ENCODE results near the gene ZFYVE9. TPM values are rescaled to one million over a fixed set of nuclear protein-coding genes. Genes with fewer than 3 reads are reported as not detected.

ZFYVE9 gene
- total and polyA plus RNA-seq, 2 of the 4 experiments (the other 2 are of a cell fraction), result 8.3 to 28.7 TPM

GRCh38 chr1:52153010-52153409, 11.1 kb downstream of the ZFYVE9 start:
- Histone ChIP-seq H3K18ac (ENCODE audit: low read depth, low read length) (no peak overlapping the region), H2BK5ac (ENCODE audit: low read depth, low read length, poor library complexity, severe bottlenecking) (no peak overlapping the region), H3K79me1 (ENCODE audit: low read depth in 1 of 2, low read length in 2 of 2) (peaks cover 35 to 65% of the 10 kb centered on the region in 2 experiments), H2AK9ac (replicated peaks; ENCODE audit: low read depth, low read length, poor library complexity) (no peak overlapping the region), H3K9me1 (ENCODE audit: insufficient read depth, low read length) (0 out of 2 replicates have a peak, but pooled peaks cover 6% of the 10 kb centered on the region), H3K56ac (ENCODE audit: extremely low read depth, insufficient read depth, low read length) (no peak overlapping the region), H2BK120ac (ENCODE audit: low read depth, low read length) (no peak overlapping the region), H2AK5ac (ENCODE audit: low read depth, low read length) (no peak overlapping the region), H3K4me3 (ENCODE audit: insufficient read depth, low read depth, low read length) (no peak overlapping the region), H3K14ac (replicated peaks; ENCODE audit: low read depth, low read length) (no peak overlapping the region), H4K91ac (ENCODE audit: insufficient read depth, low read depth, low read length) (no peak overlapping the region), H2BK20ac (ENCODE audit: low read depth, low read length) (no peak overlapping the region), H3K9me3 (ENCODE audit: control insufficient read depth, insufficient read depth, low read length) (no peaks in the 10 kb centered on the region), H3K27me3 (ENCODE audit: control insufficient read depth, insufficient read depth, low read length) (no peaks in the 10 kb centered on the region), H3K9ac (ENCODE audit: low read depth, low read length) (no peak overlapping the region), H3K36me3 (ENCODE audit: control insufficient read depth, insufficient read depth, low read length) (no peaks in the 10 kb centered on the region), H2AFZ (replicated peaks; ENCODE audit: low read length, poor library complexity) (no peak overlapping the region), H3K4me1 (ENCODE audit: control insufficient read depth, insufficient read depth, low read length) (peaks cover 3% of the 10 kb centered on the region), H3K4me2 (ENCODE audit: low read depth, low read length) (no peak overlapping the region), H3K23ac (ENCODE audit: low read depth, low read length) (no peak overlapping the region), H4K8ac (ENCODE audit: low read depth in 2 of 2, low read length in 2 of 2) (no peak overlapping the region), H3K4ac (ENCODE audit: low read depth, low read length) (no peak overlapping the region), H3K27ac (ENCODE audit: insufficient read depth, low read length) (no peak overlapping the region), H2BK15ac (ENCODE audit: low read depth, low read length) (no peak overlapping the region), H4K5ac (ENCODE audit: low read depth, low read length) (no peak overlapping the region), H4K20me1 (ENCODE audit: insufficient read depth, low read length) (peaks cover 10% of the 10 kb centered on the region)
- dilution Hi-C loops (cut with HindIII; ENCODE audit: low sequenced_read_pairs, unreplicated experiment), result no loop called here
- in situ Hi-C loops (cut with MboI; ENCODE audit: low sequenced_read_pairs), result no loop called here
- POLR2A ChIA-PET (ENCODE audit: unreplicated experiment), result interaction anchor here (0.6 kb wide), 1 partner anchor 860 kb away, joined by 10 read pairs; no protein-coding TSS in a partner anchor
- no peak for TF ChIP-seq MAFK (IDR thresholded peaks at IDR 0.05; ENCODE audit: low read depth, low read length)
- TF ChIP-seq NFE2L2 (IDR thresholded peaks at IDR 0.05; ENCODE audit: low read depth, low read length), result no peak
- TF ChIP-seq CHD1 (IDR thresholded peaks at IDR 0.05; ENCODE audit: low read depth, low read length), result no peak
- TF ChIP-seq SMC3 (IDR thresholded peaks at IDR 0.05; ENCODE audit: low read depth, low read length), result no peak
- no peak for TF ChIP-seq RFX5 (IDR thresholded peaks at IDR 0.05; ENCODE audit: low read depth, low read length)
- no peak for TF ChIP-seq ELK1 (IDR thresholded peaks at IDR 0.05; ENCODE audit: borderline replicate concordance, low read depth, low read length)
- no peak for TF ChIP-seq MAZ (IDR thresholded peaks at IDR 0.05; ENCODE audit: borderline replicate concordance, low read depth, low read length)
- no peak for TF ChIP-seq CTCF (conservative IDR thresholded peaks at IDR 0.05; ENCODE audit: low read depth, low read length)
- no peak for TF ChIP-seq POLR2A (IDR thresholded peaks at IDR 0.05; ENCODE audit: low read depth, low read length)
- peak; percentile 48 for ATAC-seq (ENCODE audit: low read depth)
- no TSS peak for BruUV-seq (replicated peaks)
- CTCF ChIA-PET, result interaction anchor here (0.8 kb wide), 2 partner anchors 13 to 185 kb away, joined by 3 read pairs; no protein-coding TSS in a partner anchor
- DNase-seq, result peak; percentile 47
- intact Hi-C loops (cut with micrococcal nuclease), result no loop called here

All from IMR-90 (cell line).